ENCODE results near the gene KRT8. TPM values are rescaled to one million over a fixed set of nuclear protein-coding genes. Genes with fewer than 3 reads are reported as not detected.
"Not testable (repeated sequence)": the region's sequence is repeated elsewhere in the genome, so short reads cannot be mapped to it uniquely, and the experiment has no call there.

The KRT8 gene
- polyA plus RNA-seq (2013, experiment 1 of 2; ENCODE audit: insufficient read length): 28.0 TPM
- polyA plus RNA-seq (2013, experiment 2 of 2; ENCODE audit: insufficient read length): 24.3 TPM

DNA sequence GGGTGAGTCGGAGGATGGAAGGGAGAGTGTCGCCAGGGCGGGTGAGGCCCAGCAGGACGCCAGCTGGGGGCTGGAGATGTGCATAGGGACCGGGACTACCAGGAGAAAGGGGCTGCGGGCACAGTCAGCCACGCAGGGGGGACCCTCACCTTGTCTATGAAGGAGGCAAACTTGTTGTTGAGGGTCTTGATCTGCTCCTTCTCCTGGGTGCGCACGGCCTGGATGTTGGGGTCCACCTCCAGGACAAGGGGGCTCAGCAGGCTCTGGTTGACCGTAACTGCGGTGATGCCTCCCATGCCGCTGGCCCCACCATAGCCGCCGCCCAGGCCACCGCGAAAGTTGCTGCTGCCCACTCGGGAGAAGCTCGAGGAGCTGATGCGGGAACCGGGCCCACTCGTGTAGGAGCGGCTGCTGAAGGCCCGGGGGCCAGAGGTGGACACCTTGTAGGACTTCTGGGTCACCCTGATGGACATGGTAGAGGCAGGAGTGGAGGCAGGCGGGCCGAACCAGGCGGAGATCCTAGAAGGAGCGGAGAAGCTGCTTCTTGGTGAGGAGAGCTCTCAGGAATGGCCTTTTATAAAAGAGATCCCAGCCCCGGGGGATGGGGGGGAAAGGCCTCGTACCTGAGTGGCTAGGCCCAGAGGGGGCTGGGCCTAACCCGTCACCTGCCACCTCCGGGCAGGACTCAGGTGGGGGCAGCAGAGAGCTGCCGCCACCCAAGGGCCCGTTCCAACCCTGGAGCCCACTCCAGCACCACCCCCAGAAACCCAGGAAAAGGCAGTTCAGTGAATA lies at the start of gene KRT8:
TSS of gene KRT8 (minus strand) at position 568 of the 792 bp plus-strand sequence. CDS start at position 473, 95 bp downstream.
- DNase-seq: not testable (repeated sequence)

DNA sequence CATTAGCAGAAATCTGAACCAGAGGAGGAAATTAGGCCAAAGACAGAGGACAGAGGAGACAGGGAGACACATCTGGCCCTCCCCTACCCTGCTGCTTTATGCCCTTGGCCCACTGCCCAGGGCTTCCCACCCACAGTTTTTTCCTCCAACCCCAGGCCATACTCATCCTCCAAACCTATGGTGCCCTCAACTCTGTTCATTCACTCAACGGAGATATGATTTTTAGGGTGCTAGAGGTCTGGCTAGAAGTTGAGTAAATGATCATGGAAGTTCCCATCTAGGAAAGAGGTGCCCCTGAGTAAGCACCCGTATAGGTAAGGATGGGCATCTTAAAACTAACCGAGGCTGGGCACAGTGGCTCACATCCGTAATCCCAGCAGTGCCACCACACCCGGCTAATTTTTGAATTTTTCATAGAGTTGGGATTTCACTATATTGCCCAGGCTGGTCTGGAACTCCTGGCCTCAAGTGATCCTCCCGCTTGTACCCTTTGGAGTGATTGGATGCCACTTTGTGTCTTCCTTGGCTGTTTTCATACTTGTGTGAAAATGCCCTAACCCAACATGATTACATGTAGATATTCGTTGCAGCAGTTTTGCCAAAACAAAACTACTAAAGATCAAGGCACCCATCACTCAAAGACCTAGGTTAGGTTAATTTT lies 48.4 kb upstream of the KRT8 start:
- no peak for DNase-seq

DNA sequence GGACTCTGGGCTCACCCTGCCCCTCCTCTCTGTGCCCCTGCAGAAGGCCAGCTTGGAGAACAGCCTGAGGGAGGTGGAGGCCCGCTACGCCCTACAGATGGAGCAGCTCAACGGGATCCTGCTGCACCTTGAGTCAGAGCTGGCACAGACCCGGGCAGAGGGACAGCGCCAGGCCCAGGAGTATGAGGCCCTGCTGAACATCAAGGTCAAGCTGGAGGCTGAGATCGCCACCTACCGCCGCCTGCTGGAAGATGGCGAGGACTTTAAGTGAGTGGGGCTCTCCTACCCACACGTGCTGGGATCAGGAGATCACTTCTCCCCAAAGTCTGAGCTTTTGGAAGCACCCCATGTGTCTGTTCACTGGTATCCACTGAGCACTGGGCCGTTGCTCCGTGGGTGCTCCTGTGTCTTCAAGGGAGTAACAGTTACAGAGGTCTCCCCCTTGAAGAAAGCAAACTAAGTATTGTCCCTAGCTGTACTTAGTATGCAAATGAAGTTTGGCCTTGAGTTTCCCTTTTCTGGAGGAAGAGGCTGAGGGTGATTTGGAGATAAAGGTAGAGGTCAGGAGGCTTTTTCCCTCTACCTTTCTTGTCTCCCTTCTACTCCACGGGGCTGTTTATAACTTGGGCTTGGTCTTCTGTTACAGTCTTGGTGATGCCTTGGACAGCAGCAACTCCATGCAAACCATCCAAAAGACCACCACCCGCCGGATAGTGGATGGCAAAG lies 47.4 kb upstream of the KRT8 start:
- DNase-seq: no peak

- DNase-seq: no peak
Measured at GRCh38 chr12:52951640-52952039, 46.8 kb upstream of the KRT8 start.

- no peak for DNase-seq
Measured at GRCh38 chr12:52951126-52951525, 46.2 kb upstream of the KRT8 start.

DNA sequence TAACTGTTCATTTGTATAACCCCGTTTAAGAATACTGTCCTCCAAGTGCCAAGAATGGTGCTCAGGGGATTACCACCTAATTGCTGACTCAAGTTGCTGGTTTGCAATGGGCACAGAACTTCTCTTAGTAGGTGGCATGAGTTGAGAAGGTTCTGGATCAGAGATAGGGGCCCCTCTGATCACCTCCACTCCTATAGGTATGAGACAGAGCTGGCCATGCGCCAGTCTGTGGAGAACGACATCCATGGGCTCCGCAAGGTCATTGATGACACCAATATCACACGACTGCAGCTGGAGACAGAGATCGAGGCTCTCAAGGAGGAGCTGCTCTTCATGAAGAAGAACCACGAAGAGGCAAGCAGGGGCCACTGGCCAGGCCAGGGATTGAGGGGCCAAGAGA lies 45.7 kb upstream of the KRT8 start:
- DNase-seq: no peak

GRCh38 chr12:52949413-52950331 lies 44.8 kb upstream of the KRT8 start:
- DNase-seq: peak; percentile 56

GRCh38 chr12:52947738-52948423 lies 43.0 kb upstream of the KRT8 start:
- no peak for DNase-seq

DNA sequence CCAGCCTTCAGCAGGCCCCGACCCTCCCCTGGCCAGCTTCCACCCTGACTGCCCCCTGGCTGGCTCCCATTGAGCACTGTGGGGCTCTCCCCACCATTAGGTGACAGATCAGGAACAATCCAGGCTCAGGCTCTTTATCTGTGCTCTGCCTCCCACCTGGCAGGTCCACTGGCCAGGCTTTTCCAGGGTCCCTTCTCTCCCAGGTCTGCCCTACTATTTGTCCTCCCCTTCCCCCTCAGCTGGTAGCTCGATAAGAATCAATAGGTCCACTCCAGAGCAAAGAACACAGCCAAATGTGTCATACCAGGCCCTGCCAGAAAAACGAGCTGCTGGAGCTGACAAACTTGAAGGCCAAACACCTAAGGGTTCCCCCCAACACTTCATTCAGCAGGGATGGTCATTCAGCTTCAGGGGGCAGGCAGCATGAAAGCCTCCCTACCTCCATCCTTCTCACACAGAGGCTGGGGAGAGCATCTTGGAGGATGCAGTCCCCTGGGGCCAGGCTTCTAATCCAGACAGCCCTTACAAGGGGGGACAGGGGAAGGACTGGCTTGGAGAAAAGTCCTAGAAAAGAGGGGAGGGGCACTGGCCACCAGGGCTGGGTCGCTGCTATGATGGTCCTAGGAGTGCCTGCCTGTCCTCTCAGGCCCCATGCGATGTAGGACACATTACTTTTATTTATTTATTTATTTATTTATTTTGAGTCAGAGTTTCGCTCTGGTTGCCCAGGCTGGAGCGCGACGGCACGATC lies 42.1 kb upstream of the KRT8 start:
- DNase-seq: no peak

- no peak for DNase-seq
Measured at GRCh38 chr12:52946334-52946733, 41.5 kb upstream of the KRT8 start.

DNA sequence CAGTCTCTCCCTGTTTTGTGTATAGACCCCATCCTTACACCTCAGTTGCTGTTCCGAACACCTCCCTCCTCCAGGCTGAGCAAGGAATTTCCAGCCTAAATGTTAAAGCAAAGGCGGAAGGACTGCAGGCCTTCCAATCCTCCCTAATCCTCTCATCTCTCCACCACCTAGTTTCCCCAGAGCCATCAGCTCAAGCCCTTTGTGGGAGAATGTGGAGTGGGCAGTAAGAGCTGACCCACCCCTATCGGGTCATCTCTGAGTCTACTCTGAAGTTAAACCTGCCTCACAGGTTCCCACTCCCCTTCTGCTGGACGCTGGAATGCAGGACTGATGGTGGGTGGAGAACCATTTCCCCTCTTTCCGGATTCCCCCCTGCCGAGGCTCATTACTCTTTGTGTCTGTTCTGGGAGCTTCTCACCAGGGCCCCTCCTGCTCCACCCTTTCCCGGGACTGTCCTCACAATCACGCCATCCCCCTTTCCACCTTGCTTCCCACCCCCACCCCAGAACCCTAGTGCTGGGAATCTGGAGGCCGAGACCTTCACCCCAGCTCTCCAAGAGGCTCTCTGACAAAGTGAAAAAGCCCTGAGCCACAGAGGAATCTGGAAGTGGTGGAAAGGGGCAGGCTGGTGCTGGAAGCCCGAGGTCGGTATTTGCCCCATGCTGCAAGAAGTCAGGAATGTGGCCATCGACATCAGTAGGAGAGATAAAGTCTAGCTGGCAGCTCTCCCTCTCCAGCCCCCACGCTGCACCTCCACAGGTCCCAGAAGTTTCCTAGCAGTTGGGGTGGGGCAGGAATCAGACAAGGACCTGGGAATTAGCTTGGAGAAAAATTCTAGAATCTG lies 40.7 kb upstream of the KRT8 start:
- DNase-seq: peak; percentile 69

GRCh38 chr12:52944683-52945388 lies 40.0 kb upstream of the KRT8 start:
- no peak for DNase-seq

- DNase-seq: no peak
Measured at GRCh38 chr12:52942901-52943181, 38.0 kb upstream of the KRT8 start.

DNA sequence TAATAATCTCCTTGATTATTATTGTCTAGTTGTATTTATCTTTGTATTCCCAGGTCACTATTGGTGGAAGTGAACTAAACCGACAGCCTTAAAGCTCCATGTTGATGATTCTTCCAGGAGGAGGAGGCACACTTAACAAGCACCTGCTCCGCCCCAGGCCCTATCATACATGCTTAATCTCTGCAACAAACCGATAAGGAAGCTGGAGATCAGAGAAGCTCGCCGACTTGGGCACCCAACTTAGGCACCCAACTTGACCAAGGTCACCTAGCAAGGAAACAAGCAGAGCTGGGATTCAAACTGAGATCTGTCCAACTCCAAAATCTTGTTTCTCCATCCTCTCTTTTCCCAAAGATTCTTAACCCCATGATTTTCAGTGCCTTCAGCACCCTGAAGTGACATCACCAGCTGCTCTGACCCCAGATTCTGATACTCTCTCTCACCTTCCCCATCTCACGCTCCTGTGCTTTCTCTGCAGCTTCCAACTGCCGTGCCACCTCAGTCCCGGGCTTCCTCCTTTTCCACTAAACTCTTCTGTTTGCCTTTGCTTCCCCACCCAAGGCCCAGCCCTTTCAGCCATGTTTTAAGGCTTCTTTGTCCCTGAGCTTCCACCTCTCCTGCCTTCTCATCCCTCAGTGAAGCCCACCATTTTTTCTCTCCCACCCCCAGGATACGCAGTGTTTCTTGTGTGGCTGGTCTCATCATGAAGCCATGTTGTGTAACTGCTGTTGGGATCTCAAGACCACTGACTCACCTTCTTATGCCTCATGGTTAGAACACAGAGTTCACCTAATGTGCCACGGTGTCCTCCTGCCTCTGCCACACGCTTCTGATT lies 37.4 kb upstream of the KRT8 start:
- DNase-seq: no peak

- DNase-seq: no peak
Measured at GRCh38 chr12:52929538-52929937, 24.7 kb upstream of the KRT8 start.

- DNase-seq: no peak
Measured at GRCh38 chr12:52927964-52928363, 23.1 kb upstream of the KRT8 start.

- no peak for DNase-seq
Measured at GRCh38 chr12:52926596-52927234, 21.8 kb upstream of the KRT8 start.

All from fibroblast of skin of scalp (primary cell).